Liver (tissue), 9 donors: ENCODE results near the gene TLL2. TPM values are rescaled to one million over a fixed set of nuclear protein-coding genes. Genes with fewer than 3 reads are reported as not detected.

Experiments used
- DNase-seq: peaks from one replicate; pipeline ENCODE4 v3.0.0-alpha.2; 2017; ENCODE audit warnings: low spot score
- H3K27ac ChIP-seq, 2 donors: one replicate each; pipeline ENCODE4 v1.7.0; 2013; ENCODE audit warnings: inconsistent platforms in 2 of 2, low read length in 2 of 2, control low read depth in 1 of 2, low read depth in 1 of 2, mild to moderate bottlenecking in 1 of 2
- H3K27me3 ChIP-seq, 4 donors: one replicate each; pipeline versions ENCODE4 v1.6.1 to v1.7.0; 2013; ENCODE audit warnings: low read length in 3 of 4, inconsistent platforms in 1 of 4, mild to moderate bottlenecking in 1 of 4, moderate library complexity in 1 of 4; ENCODE audit not compliant: control insufficient read depth in 4 of 4, insufficient read depth in 4 of 4
- H3K36me3 ChIP-seq, 4 donors: one replicate each; pipeline versions ENCODE4 v1.6.1 to v1.7.0; 2013; ENCODE audit warnings: low read length in 3 of 4, mild to moderate bottlenecking in 3 of 4, low read depth in 1 of 4, moderate library complexity in 1 of 4; ENCODE audit not compliant: control insufficient read depth in 4 of 4, insufficient read depth in 3 of 4
- H3K4me1 ChIP-seq, 4 donors: one replicate each; pipeline versions ENCODE4 v1.6.1 to v1.7.0; 2013; ENCODE audit warnings: low read length in 3 of 4, mild to moderate bottlenecking in 3 of 4, moderate library complexity in 1 of 4; ENCODE audit not compliant: control insufficient read depth in 4 of 4, insufficient read depth in 4 of 4
- H3K4me3 ChIP-seq, 3 donors: one replicate each; pipeline versions ENCODE4 v1.6.1 to v1.7.0; 2013; ENCODE audit warnings: low read length in 3 of 3, control low read depth in 1 of 3, low read depth in 1 of 3, mild to moderate bottlenecking in 1 of 3
- H3K9ac ChIP-seq, 2 donors: one replicate each; pipeline ENCODE4 v1.7.0; 2013; ENCODE audit warnings: low read length in 2 of 2, mild to moderate bottlenecking in 2 of 2, moderate library complexity in 2 of 2, control low read depth in 1 of 2, low read depth in 1 of 2
- H3K9me3 ChIP-seq, 4 donors: one replicate each; pipeline versions ENCODE4 v1.6.1 to v1.7.0; 2013; ENCODE audit warnings: low read length in 3 of 4; ENCODE audit not compliant: control insufficient read depth in 4 of 4
- ATF3 ChIP-seq: IDR thresholded peaks from 2 replicates; pipeline ENCODE4 v1.6.1; 2016; ENCODE audit warnings: antibody characterized with exemption
- CTCF ChIP-seq: fragments of 150-350 bp; IDR thresholded peaks from 2 replicates; pipeline ENCODE4 v1.5.1; 2017; ENCODE audit warnings: improper control_type of control experiment, low read depth, low read length; ENCODE audit not compliant: missing input control
- EGR1 ChIP-seq, 2 donors: IDR thresholded peaks; 2 replicates each; pipeline ENCODE4 v1.6.1; 2016 to 2018; ENCODE audit warnings: antibody characterized with exemption in 2 of 2, low read depth in 2 of 2
- FOXA1 ChIP-seq: IDR thresholded peaks from 2 replicates; pipeline ENCODE4 v1.6.1; 2016; ENCODE audit warnings: antibody characterized with exemption
- GABPA ChIP-seq, 2 donors: IDR thresholded peaks in 1 of 2; conservative IDR thresholded peaks in 1 of 2; 2 replicates each; pipeline ENCODE4 v1.6.1; 2016; ENCODE audit warnings: antibody characterized with exemption in 2 of 2, mild to moderate bottlenecking in 1 of 2, moderate library complexity in 1 of 2
- JUND ChIP-seq, 2 donors: IDR thresholded peaks; 2 replicates each; pipeline ENCODE4 v1.6.1; 2016; ENCODE audit warnings: antibody characterized with exemption in 2 of 2
- RAD21 ChIP-seq, 2 donors: IDR thresholded peaks; 2 replicates each; pipeline ENCODE4 v1.6.1; 2016; ENCODE audit warnings: antibody characterized with exemption in 2 of 2, mild to moderate bottlenecking in 2 of 2
- REST ChIP-seq: IDR thresholded peaks from 2 replicates; pipeline ENCODE4 v1.6.1; 2016; ENCODE audit warnings: antibody characterized with exemption, mild to moderate bottlenecking
- RXRA ChIP-seq, 2 donors: IDR thresholded peaks; 2 replicates each; pipeline ENCODE4 v1.6.1; 2017 to 2018; ENCODE audit warnings: antibody characterized with exemption in 2 of 2, mild to moderate bottlenecking in 1 of 2
- YY1 ChIP-seq: IDR thresholded peaks from 2 replicates; pipeline ENCODE4 v1.6.1; 2016; ENCODE audit warnings: antibody characterized with exemption, mild to moderate bottlenecking
- ZBTB33 ChIP-seq: IDR thresholded peaks from 2 replicates; pipeline ENCODE4 v1.6.1; 2016; ENCODE audit warnings: antibody characterized with exemption
- WGBS: extraction: QIAGEN DNeasy Blood & Tissue Kit; methylation state at CpG from one replicate; pipeline ENCODE4 v1.1.7; 2013; 5-methylcytosine and 5-hydroxymethylcytosine counted together
- polyA plus RNA-seq, 2 donors: library from polyadenylated mRNA; stranded (reverse) in 1 of 2; unstranded in 1 of 2; fragments of 200-250 nt in 1 of 2; fragments of >200 nt in 1 of 2; fragmentation: Nextera tagmentation in 1 of 2; extraction: Ambion mirVana in 1 of 2; gene quantifications; one replicate each; pipeline versions ENCODE4 v1.2.1 to v1.2.3, GENCODE V29; 2013 to 2015
- total RNA-seq, 2 donors: library from RNA; depleted of rRNA; stranded (reverse); fragments of >200 nt; gene quantifications; one replicate each; pipeline ENCODE4 v1.2.3, GENCODE V29; 2014
- donor health status: healthy.
- donor health status: healthy.
- donor health status: healthy.
- donor health status: healthy.
- donor health status: healthy.

TLL2 gene
- total and polyA plus RNA-seq, 4 donors = 0.06 to 0.19 (median 0.08) TPM; not detected in 1

- Histone ChIP-seq H3K9ac (no peak overlapping the region), H3K9me3 (no peaks in the 10 kb centered on the region), H3K27me3 (peaks cover 0 to 5% (median 0%) of the 10 kb centered on the region in 4 donors), H3K36me3 (no peaks in the 10 kb centered on the region), H3K27ac (no peak overlapping the region), H3K4me3 (no peak overlapping the region), H3K4me1 (no peaks in the 10 kb centered on the region)
- 70% methylated on average over 4 of the region's 4 CpGs for WGBS
- DNase-seq = no peak
- TF ChIP-seq EGR1 (IDR thresholded peaks at IDR 0.05; ENCODE audit: low read depth in 2 of 2) (no peak), YY1 (no peak), CTCF (no peak), ATF3 (no peak)
Observed at GRCh38 chr10:96325719-96326373, 187.9 kb downstream of the TLL2 start.

GRCh38 chr10:96324447-96324846, 189.3 kb downstream of the TLL2 start:
- Histone ChIP-seq H3K36me3 (no peaks in the 10 kb centered on the region), H3K4me1 (no peaks in the 10 kb centered on the region), H3K27me3 (peaks cover 0 to 5% (median 0%) of the 10 kb centered on the region in 4 donors), H3K4me3 (no peak overlapping the region), H3K9me3 (no peaks in the 10 kb centered on the region), H3K27ac (no peak overlapping the region), H3K9ac (no peak overlapping the region)
- no peak for DNase-seq
- TF ChIP-seq GABPA (IDR thresholded peaks at IDR 0.05 in 1 of 2, conservative IDR thresholded peaks at IDR 0.05 in 1 of 2) (no peak), ZBTB33 (no peak), JUND (IDR thresholded peaks at IDR 0.05) (no peak), EGR1 (IDR thresholded peaks at IDR 0.05; ENCODE audit: low read depth in 2 of 2) (no peak), REST (no peak), FOXA1 (no peak), RXRA (IDR thresholded peaks at IDR 0.05) (no peak), RAD21 (IDR thresholded peaks at IDR 0.05) (no peak)
- WGBS = 63% methylated on average over 2 of the region's 2 CpGs
